Stimulated activated naive CD8-positive, alpha-beta T cell treated with anti-CD3 and anti-CD28 coated beads, Interleukin-15, Interleukin-2, amounts not matched to agents 100 ng/mL and 50 ng/mL, for 24 hours (primary cell): ENCODE results near the gene RAD17.
"Not testable (repeated sequence)": the region's sequence is repeated elsewhere in the genome, so short reads cannot be mapped to it uniquely, and the experiment has no call there.

Experiments used
- H3K27ac Mint-ChIP-seq: one replicate; pipeline ENCODE4 v1.8.0; 2021; ENCODE audit warnings: mild to moderate bottlenecking, mixed read lengths
- H3K27me3 Mint-ChIP-seq: one replicate; pipeline ENCODE4 v1.8.0; 2021; ENCODE audit warnings: mixed read lengths
- H3K36me3 Mint-ChIP-seq: one replicate; pipeline ENCODE4 v1.8.0; 2021; ENCODE audit warnings: low read depth, mixed read lengths
- H3K4me1 Mint-ChIP-seq: one replicate; pipeline ENCODE4 v1.8.0; 2021; ENCODE audit warnings: low read depth, mixed read lengths
- H3K4me3 Mint-ChIP-seq: one replicate; pipeline ENCODE4 v1.8.0; 2021; ENCODE audit warnings: mild to moderate bottlenecking, mixed read lengths
- H3K9me3 Mint-ChIP-seq: one replicate; pipeline ENCODE4 v1.8.0; 2021; ENCODE audit warnings: mixed read lengths

RAD17 gene

GRCh38 chr5:69432412-69433206 lies 63.0 kb downstream of the RAD17 start:
- Mint-ChIP-seq H3K4me1 (no peaks in the 10 kb centered on the region), H3K27me3 (no peaks in the 10 kb centered on the region), H3K27ac (peak overlapping the region; percentile 8)

GRCh38 chr5:69435276-69435884 lies 65.8 kb downstream of the RAD17 start:
- not testable (repeated sequence) for H3K27me3 Mint-ChIP-seq, H3K9me3 Mint-ChIP-seq, H3K27ac Mint-ChIP-seq, H3K4me1 Mint-ChIP-seq, H3K4me3 Mint-ChIP-seq, H3K36me3 Mint-ChIP-seq

More at GRCh38 chr5:69432412-69433206, 63.0 kb downstream of the RAD17 start:
- no peak overlapping the region for H3K4me3 Mint-ChIP-seq
- H3K9me3 Mint-ChIP-seq = no peaks in the 10 kb centered on the region
- no peaks in the 10 kb centered on the region for H3K36me3 Mint-ChIP-seq

- H3K9me3 Mint-ChIP-seq = no peaks in the 10 kb centered on the region
Observed at GRCh38 chr5:69444127-69444754, 74.6 kb downstream of the RAD17 start.

GRCh38 chr5:69449511-69449910 lies 79.9 kb downstream of the RAD17 start:
- H3K36me3 Mint-ChIP-seq = no peaks in the 10 kb centered on the region
- no peak overlapping the region for H3K4me3 Mint-ChIP-seq
- H3K9me3 Mint-ChIP-seq = no peaks in the 10 kb centered on the region
- no peaks in the 10 kb centered on the region for H3K4me1 Mint-ChIP-seq
- peaks cover 3% of the 10 kb centered on the region for H3K27me3 Mint-ChIP-seq
- H3K27ac Mint-ChIP-seq = no peak overlapping the region

More at GRCh38 chr5:69444127-69444754, 74.6 kb downstream of the RAD17 start:
- Mint-ChIP-seq H3K4me3 (no peak overlapping the region), H3K27ac (no peak overlapping the region), H3K27me3 (no peaks in the 10 kb centered on the region), H3K36me3 (no peaks in the 10 kb centered on the region), H3K4me1 (no peaks in the 10 kb centered on the region)

- Mint-ChIP-seq H3K36me3 (no peaks in the 10 kb centered on the region), H3K4me1 (no peaks in the 10 kb centered on the region), H3K4me3 (no peak overlapping the region), H3K27me3 (peaks cover 7% of the 10 kb centered on the region), H3K9me3 (no peaks in the 10 kb centered on the region), H3K27ac (no peak overlapping the region)
Observed at GRCh38 chr5:69450116-69450515, 80.5 kb downstream of the RAD17 start.

- H3K4me3 Mint-ChIP-seq, H3K27me3 Mint-ChIP-seq, H3K4me1 Mint-ChIP-seq, H3K36me3 Mint-ChIP-seq, H3K9me3 Mint-ChIP-seq, H3K27ac Mint-ChIP-seq: not testable (repeated sequence)
Observed at GRCh38 chr5:69450527-69450926, 80.9 kb downstream of the RAD17 start.

GRCh38 chr5:69451941-69452647 lies 82.5 kb downstream of the RAD17 start:
- Mint-ChIP-seq H3K4me3 (no peak overlapping the region), H3K36me3 (no peaks in the 10 kb centered on the region), H3K4me1 (no peaks in the 10 kb centered on the region), H3K9me3 (no peaks in the 10 kb centered on the region), H3K27ac (no peak overlapping the region), H3K27me3 (peaks cover 7% of the 10 kb centered on the region)

- not testable (repeated sequence) for H3K27me3 Mint-ChIP-seq, H3K27ac Mint-ChIP-seq, H3K9me3 Mint-ChIP-seq, H3K36me3 Mint-ChIP-seq, H3K4me3 Mint-ChIP-seq, H3K4me1 Mint-ChIP-seq
Observed at GRCh38 chr5:69453487-69453886, 83.9 kb downstream of the RAD17 start.

GRCh38 chr5:69454460-69455249 lies 85.0 kb downstream of the RAD17 start:
- Mint-ChIP-seq H3K9me3 (no peaks in the 10 kb centered on the region), H3K36me3 (no peaks in the 10 kb centered on the region), H3K27ac (no peak overlapping the region), H3K4me1 (no peaks in the 10 kb centered on the region), H3K27me3 (peaks cover 7% of the 10 kb centered on the region), H3K4me3 (no peak overlapping the region)

GRCh38 chr5:69455428-69455988 lies 85.9 kb downstream of the RAD17 start:
- not testable (repeated sequence) for H3K9me3 Mint-ChIP-seq, H3K4me1 Mint-ChIP-seq, H3K27ac Mint-ChIP-seq, H3K36me3 Mint-ChIP-seq, H3K4me3 Mint-ChIP-seq, H3K27me3 Mint-ChIP-seq

GRCh38 chr5:69462170-69462569 lies 92.6 kb downstream of the RAD17 start:
- Mint-ChIP-seq H3K4me1 (no peaks in the 10 kb centered on the region), H3K27ac (no peak overlapping the region)

More at GRCh38 chr5:69462170-69462569, 92.6 kb downstream of the RAD17 start:
- H3K9me3 Mint-ChIP-seq = no peaks in the 10 kb centered on the region
- H3K4me3 Mint-ChIP-seq = no peak overlapping the region
- H3K36me3 Mint-ChIP-seq = no peaks in the 10 kb centered on the region
- H3K27me3 Mint-ChIP-seq = no peaks in the 10 kb centered on the region
